Kidney epithelial cell (primary cell): ENCODE data around the gene NTN3. TPM values are rescaled to one million over a fixed set of nuclear protein-coding genes. Genes with fewer than 3 reads are reported as not detected.

Source experiments
- DNase-seq: peaks from one replicate; pipeline ENCODE4 v3.0.0-alpha.2; 2010; ENCODE audit warnings: low read depth
- H3K27me3 ChIP-seq: 2 replicates; pipeline ENCODE4 v1.6.0; 2011; ENCODE audit warnings: low read length; ENCODE audit not compliant: control insufficient read depth, insufficient read depth
- H3K36me3 ChIP-seq: 2 replicates; pipeline ENCODE4 v1.5.1; 2011; ENCODE audit warnings: low read length; ENCODE audit not compliant: control insufficient read depth, insufficient read depth
- H3K4me3 ChIP-seq: 2 replicates; pipeline ENCODE4 v1.5.1; 2011; ENCODE audit warnings: low read depth, mild to moderate bottlenecking, control low read depth, low read length
- CTCF ChIP-seq: IDR thresholded peaks from 2 replicates; pipeline ENCODE4 v1.5.1; 2011; ENCODE audit warnings: mild to moderate bottlenecking, moderate library complexity, low read length, control low read depth, inconsistent platforms; ENCODE audit not compliant: insufficient read depth, poor library complexity, severe bottlenecking
- total RNA-seq: library from RNA; depleted of rRNA; stranded (reverse); fragments of >200 nt; gene quantifications from 2 replicates; pipeline ENCODE4 v1.2.3, GENCODE V29; 2015

The NTN3 gene
- total RNA-seq, result 0.17 and 0.41 TPM in 2 replicates

GRCh38 chr16:2471016-2471652, at the start of gene NTN3:
Gene NTN3 (plus strand): TSS chr16:2471297. CDS start chr16:2471702, 405 bp downstream.
- Histone ChIP-seq H3K4me3 (peak within 1 kb of the TSS; percentile 9), H3K36me3 (no peaks in the 10 kb centered on the region), H3K27me3 (peaks cover 13% of the 10 kb centered on the region)
- no peak for TF ChIP-seq CTCF
- DNase-seq, result no peak

GRCh38 chr16:2422123-2422867, 48.8 kb upstream of the NTN3 start:
- H3K36me3 ChIP-seq, result no peaks in the 10 kb centered on the region
- DNase-seq, result no peak
- no peaks in the 10 kb centered on the region for H3K27me3 ChIP-seq
- TF ChIP-seq CTCF, result no peak
- no peak overlapping the region for H3K4me3 ChIP-seq

GRCh38 chr16:2424061-2425007, 46.8 kb upstream of the NTN3 start:
- no peak for DNase-seq
- H3K4me3 ChIP-seq, result no peak overlapping the region
- TF ChIP-seq CTCF, result no peak

GRCh38 chr16:2425008-2425518, 46.0 kb upstream of the NTN3 start:
- no peak for DNase-seq
- no peak for TF ChIP-seq CTCF
- H3K27me3 ChIP-seq, result no peaks in the 10 kb centered on the region

More at GRCh38 chr16:2424061-2425007, 46.8 kb upstream of the NTN3 start:
- Histone ChIP-seq H3K36me3 (no peaks in the 10 kb centered on the region), H3K27me3 (no peaks in the 10 kb centered on the region)

GRCh38 chr16:2425825-2426430, 45.2 kb upstream of the NTN3 start:
- DNase-seq, result no peak
- no peak for TF ChIP-seq CTCF
- no peaks in the 10 kb centered on the region for H3K36me3 ChIP-seq
- no peaks in the 10 kb centered on the region for H3K27me3 ChIP-seq
- no peak overlapping the region for H3K4me3 ChIP-seq

More at GRCh38 chr16:2425008-2425518, 46.0 kb upstream of the NTN3 start:
- Histone ChIP-seq H3K4me3 (no peak overlapping the region), H3K36me3 (no peaks in the 10 kb centered on the region)
